ENCODE measurements around the gene SUDS3. TPM values are rescaled to one million over a fixed set of nuclear protein-coding genes. Genes with fewer than 3 reads are reported as not detected.

SUDS3 gene
- polyA plus RNA-seq, 2 donors, result 13.0 to 13.8 TPM

- Histone ChIP-seq H3K27ac (ENCODE audit: low read depth in 2 of 2, low read length in 1 of 2) (no peak overlapping the region), H3K36me3 (ENCODE audit: control insufficient read depth in 2 of 2, insufficient read depth in 2 of 2, low read length in 1 of 2) (no peaks in the 10 kb centered on the region), H3K4me3 (ENCODE audit: low read depth in 1 of 2, low read length in 2 of 2) (no peak overlapping the region), H3K9me3 (ENCODE audit: control insufficient read depth in 2 of 2, insufficient read depth in 1 of 2, low read depth in 1 of 2, low read length in 1 of 2) (no peaks in the 10 kb centered on the region), H3K27me3 (ENCODE audit: control insufficient read depth in 1 of 2, insufficient read depth in 2 of 2, low read length in 2 of 2) (no peaks in the 10 kb centered on the region), H3K4me1 (ENCODE audit: control insufficient read depth in 2 of 2, insufficient read depth in 2 of 2, low read length in 1 of 2) (no peaks in the 10 kb centered on the region)
- 78 to 79% methylated on average over 4 of the region's 4 CpGs for WGBS, 2 donors
These were observed 87.3 kb downstream of the SUDS3 start for GRCh38 chr12:118463677-118464076.

GRCh38 chr12:118465706-118466105 is 89.4 kb downstream of the SUDS3 start:
- H3K36me3 ChIP-seq (ENCODE audit: control insufficient read depth in 2 of 2, insufficient read depth in 2 of 2, low read length in 1 of 2), result no peaks in the 10 kb centered on the region

More at GRCh38 chr12:118465706-118466105, 89.4 kb downstream of the SUDS3 start:
- Histone ChIP-seq H3K9me3 (ENCODE audit: control insufficient read depth in 2 of 2, insufficient read depth in 1 of 2, low read depth in 1 of 2, low read length in 1 of 2) (no peaks in the 10 kb centered on the region), H3K4me1 (ENCODE audit: control insufficient read depth in 2 of 2, insufficient read depth in 2 of 2, low read length in 1 of 2) (no peaks in the 10 kb centered on the region), H3K4me3 (ENCODE audit: low read depth in 1 of 2, low read length in 2 of 2) (no peak overlapping the region), H3K27me3 (ENCODE audit: control insufficient read depth in 1 of 2, insufficient read depth in 2 of 2, low read length in 2 of 2) (no peaks in the 10 kb centered on the region), H3K27ac (ENCODE audit: low read depth in 2 of 2, low read length in 1 of 2) (no peak overlapping the region)
- WGBS, 2 donors, result 86 to 93% methylated on average over 1 of the region's 1 CpG

Other genes with a start within 250 kb of the SUDS3 start
- gene PEBP1, start 240.4 kb upstream of the SUDS3 start, polyA plus RNA-seq, result 100 to 1,000 TPM; 202 to 243 TPM
- 10 to 100 TPM; 11.3 to 12.2 TPM for gene TAOK3, start 3.6 kb upstream of the SUDS3 start, polyA plus RNA-seq

Measured in esophagus (tissue), 2 donors.